HL-60 (cell line): ENCODE measurements around the gene ZCCHC9.

Experiments used
- GABPA ChIP-seq: IDR thresholded peaks from 2 replicates; pipeline ENCODE4 v1.6.1; 2012; ENCODE audit warnings: low read depth
- POLR2AphosphoS5 ChIP-seq: IDR thresholded peaks from 2 replicates; pipeline ENCODE4 v1.6.1; 2012; ENCODE audit warnings: low read depth
- TF ChIP-seq, protein P1 (sequence below): IDR thresholded peaks from one replicate; pipeline ENCODE4 v1.5.1; 2011; ENCODE audit warnings: low read length, control low read depth, inconsistent platforms; ENCODE audit not compliant: insufficient read depth

DNA sequence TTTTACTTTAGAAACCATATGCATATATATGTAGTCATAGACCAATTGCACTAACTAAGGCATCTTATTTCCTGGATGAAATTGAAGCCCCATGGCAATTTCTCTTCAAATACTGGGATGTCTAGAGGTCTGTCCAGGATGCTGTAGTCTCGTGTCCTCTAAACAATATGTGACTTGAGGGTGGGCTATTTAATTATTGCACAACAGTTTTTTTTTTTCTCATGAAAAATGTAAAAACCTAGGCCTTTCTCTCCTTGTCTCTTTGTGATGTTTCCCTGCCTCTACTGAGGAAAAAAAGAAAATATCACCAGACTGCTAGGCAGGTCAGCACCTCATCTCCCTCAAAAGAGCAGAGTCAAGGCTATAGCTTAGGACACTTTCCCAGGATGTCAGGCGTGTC, 34.6 kb downstream of the ZCCHC9 start:
- TF ChIP-seq POLR2AphosphoS5 (no peak), GABPA (no peak)
- TF ChIP-seq, protein P1, sequence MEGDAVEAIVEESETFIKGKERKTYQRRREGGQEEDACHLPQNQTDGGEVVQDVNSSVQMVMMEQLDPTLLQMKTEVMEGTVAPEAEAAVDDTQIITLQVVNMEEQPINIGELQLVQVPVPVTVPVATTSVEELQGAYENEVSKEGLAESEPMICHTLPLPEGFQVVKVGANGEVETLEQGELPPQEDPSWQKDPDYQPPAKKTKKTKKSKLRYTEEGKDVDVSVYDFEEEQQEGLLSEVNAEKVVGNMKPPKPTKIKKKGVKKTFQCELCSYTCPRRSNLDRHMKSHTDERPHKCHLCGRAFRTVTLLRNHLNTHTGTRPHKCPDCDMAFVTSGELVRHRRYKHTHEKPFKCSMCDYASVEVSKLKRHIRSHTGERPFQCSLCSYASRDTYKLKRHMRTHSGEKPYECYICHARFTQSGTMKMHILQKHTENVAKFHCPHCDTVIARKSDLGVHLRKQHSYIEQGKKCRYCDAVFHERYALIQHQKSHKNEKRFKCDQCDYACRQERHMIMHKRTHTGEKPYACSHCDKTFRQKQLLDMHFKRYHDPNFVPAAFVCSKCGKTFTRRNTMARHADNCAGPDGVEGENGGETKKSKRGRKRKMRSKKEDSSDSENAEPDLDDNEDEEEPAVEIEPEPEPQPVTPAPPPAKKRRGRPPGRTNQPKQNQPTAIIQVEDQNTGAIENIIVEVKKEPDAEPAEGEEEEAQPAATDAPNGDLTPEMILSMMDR: no peak
